ENCODE data around the gene SIK2.
"Not testable (repeated sequence)": the region's sequence is repeated elsewhere in the genome, so short reads cannot be mapped to it uniquely, and the experiment has no call there.

Gene SIK2

DNA sequence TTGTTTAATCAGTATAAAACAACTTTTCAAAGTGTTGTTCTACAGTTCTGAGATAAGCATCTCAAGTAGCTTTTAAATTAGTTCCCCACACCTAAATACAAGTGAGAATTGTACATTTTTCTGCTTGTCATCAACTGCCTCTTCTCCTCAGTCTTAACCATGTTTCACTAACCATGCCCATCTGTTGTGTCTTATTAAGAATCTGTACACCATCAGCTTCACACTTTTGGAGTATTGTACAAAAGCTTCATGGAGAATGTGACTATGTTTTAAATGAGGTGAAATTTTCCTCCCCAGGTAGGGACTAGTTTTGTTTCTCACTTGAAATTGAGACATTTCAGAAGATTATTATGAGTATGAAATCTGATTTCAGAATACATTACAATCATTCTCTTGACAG, 52.4 kb downstream of the SIK2 start:
- TF ChIP-seq, protein P1, sequence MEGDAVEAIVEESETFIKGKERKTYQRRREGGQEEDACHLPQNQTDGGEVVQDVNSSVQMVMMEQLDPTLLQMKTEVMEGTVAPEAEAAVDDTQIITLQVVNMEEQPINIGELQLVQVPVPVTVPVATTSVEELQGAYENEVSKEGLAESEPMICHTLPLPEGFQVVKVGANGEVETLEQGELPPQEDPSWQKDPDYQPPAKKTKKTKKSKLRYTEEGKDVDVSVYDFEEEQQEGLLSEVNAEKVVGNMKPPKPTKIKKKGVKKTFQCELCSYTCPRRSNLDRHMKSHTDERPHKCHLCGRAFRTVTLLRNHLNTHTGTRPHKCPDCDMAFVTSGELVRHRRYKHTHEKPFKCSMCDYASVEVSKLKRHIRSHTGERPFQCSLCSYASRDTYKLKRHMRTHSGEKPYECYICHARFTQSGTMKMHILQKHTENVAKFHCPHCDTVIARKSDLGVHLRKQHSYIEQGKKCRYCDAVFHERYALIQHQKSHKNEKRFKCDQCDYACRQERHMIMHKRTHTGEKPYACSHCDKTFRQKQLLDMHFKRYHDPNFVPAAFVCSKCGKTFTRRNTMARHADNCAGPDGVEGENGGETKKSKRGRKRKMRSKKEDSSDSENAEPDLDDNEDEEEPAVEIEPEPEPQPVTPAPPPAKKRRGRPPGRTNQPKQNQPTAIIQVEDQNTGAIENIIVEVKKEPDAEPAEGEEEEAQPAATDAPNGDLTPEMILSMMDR (IDR thresholded peaks at IDR 0.05; ENCODE audit: borderline replicate concordance, insufficient read depth, low read depth, low read length) = no peak
- H3K4me3 ChIP-seq (ENCODE audit: low read depth, low read length) = no peak overlapping the region

DNA sequence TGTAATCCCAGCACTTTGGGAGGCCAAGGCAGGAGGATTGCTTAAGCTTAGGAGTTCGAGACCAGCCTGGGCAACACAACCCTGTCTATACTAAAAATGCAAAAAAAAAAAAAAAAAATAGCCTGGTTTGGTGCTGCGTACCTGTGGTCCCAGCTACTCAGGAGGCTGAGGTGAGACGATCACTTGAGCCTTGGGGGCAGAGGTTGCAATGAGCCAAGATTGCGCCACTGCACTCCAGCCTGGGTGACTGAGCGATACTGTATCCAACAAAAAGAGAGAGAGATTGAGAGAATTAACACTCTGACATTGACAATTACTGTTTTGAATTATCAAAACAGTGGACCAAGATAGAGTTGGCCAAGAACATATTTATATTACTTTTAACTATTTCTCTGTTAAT, 53.7 kb downstream of the SIK2 start:
- no peak overlapping the region for H3K4me3 ChIP-seq (ENCODE audit: low read depth, low read length)
- TF ChIP-seq, protein P1 (IDR thresholded peaks at IDR 0.05; ENCODE audit: borderline replicate concordance, insufficient read depth, low read depth, low read length) = no peak

GRCh38 chr11:111657905-111658304, 55.7 kb downstream of the SIK2 start:
- H3K4me3 ChIP-seq (ENCODE audit: low read depth, low read length) = not testable (repeated sequence)

- not testable (repeated sequence) for H3K4me3 ChIP-seq (ENCODE audit: low read depth, low read length)
Measured at GRCh38 chr11:111658493-111658892, 56.2 kb downstream of the SIK2 start.

DNA sequence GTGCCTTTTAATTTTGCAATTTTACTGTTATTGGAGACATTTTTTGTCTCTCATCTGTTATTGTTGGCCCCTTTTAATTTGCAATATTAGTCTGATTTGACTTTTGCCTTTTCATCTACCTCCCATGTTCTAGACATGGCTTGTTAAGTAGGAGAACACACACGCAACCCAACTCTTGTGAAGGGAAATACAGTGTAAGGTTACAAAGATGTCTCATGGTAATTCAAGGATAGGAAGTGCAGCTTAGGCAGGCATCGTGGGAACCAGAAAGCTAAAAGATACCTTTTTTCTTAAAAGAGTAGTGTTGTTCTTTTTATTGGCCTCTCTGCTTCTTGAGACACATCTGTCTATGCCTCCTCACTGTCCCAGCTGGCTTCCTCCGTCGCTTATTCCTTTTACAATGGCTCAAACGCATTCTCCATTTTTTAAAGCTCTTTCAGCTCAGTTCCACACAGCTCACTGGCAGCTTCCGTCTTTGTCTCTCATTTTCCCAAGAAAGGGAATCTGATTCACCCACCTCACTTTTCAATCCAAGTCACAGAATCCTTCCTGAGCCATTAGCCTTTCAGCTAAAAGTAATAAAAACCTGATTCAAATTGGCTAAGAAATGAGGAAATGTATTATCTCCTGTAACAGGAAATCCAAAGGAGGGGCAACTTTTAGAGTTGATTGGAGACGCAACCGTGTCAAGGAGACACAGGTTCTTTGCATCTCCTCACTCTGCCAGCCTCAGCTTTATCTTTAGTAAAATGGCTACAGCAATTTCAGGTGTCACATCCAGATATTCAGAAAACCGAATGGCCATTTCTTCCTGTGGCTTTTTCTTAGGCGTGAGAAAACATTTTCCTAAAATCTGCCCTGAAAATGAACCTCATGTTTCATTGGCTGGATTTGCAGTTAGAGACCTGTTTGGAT, 57.2 kb downstream of the SIK2 start:
- TF ChIP-seq, protein P1 (IDR thresholded peaks at IDR 0.05; ENCODE audit: borderline replicate concordance, insufficient read depth, low read depth, low read length) = no peak
- H3K4me3 ChIP-seq (ENCODE audit: low read depth, low read length) = no peak overlapping the region

GRCh38 chr11:111660822-111661221, 58.6 kb downstream of the SIK2 start:
- TF ChIP-seq, protein P1 (IDR thresholded peaks at IDR 0.05; ENCODE audit: borderline replicate concordance, insufficient read depth, low read depth, low read length) = no peak
- no peak overlapping the region for H3K4me3 ChIP-seq (ENCODE audit: low read depth, low read length)

DNA sequence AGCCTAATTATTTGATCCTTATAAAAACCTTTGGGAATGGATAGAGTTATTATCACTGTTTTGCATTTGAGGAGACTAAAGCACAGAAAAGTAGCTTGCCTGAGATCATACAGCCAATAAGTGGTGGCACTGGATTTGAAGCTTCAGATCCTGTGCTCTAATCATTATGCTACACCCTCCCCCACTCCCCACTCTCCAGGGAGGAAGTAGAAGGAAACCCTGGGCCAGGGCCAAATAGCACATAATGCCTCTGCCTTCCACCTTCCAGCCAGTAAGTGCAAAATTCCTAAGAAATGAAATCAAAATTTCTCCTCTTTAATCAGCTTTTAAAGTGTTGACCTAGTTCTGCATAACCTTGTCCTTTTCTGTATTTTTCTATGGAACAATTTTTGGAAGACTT, 61.6 kb downstream of the SIK2 start:
- TF ChIP-seq, protein P1 (IDR thresholded peaks at IDR 0.05; ENCODE audit: borderline replicate concordance, insufficient read depth, low read depth, low read length) = no peak
- no peak overlapping the region for H3K4me3 ChIP-seq (ENCODE audit: low read depth, low read length)

DNA sequence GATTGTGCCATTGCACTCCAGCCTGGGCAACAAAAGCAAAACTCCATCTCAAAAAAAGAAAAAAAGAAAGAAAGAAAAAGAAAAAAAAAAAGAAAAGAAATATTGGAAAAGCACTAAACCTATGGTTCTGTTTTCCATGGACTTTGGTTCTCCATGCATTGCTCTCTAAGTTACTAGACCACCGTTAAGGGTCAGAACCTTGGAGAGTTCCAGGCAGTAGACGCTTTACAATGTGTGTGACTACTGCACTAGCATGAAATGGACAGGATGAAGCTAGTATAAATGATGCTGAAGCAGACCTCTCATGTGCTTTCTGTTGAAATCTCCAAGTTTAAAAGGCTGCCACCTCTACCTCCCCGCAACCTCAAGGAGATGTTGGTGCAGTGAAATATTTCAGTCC, 63.5 kb downstream of the SIK2 start:
- no peak overlapping the region for H3K4me3 ChIP-seq (ENCODE audit: low read depth, low read length)
- TF ChIP-seq, protein P1 (IDR thresholded peaks at IDR 0.05; ENCODE audit: borderline replicate concordance, insufficient read depth, low read depth, low read length) = no peak
